GM23248 (cell line): ENCODE measurements around the gene WDR38. TPM values are rescaled to one million over a fixed set of nuclear protein-coding genes. Genes with fewer than 3 reads are reported as not detected.
"Not testable (repeated sequence)": the region's sequence is repeated elsewhere in the genome, so short reads cannot be mapped to it uniquely, and the experiment has no call there.

Experiments used
- DNase-seq: peaks from one replicate; pipeline ENCODE4 v3.0.0-alpha.2; 2015
- H2AFZ ChIP-seq: fragments of 200-600 bp; sonication (generic); 2 replicates; pipeline ENCODE4 v1.6.1; 2016; ENCODE audit warnings: antibody characterized with exemption
- H3F3A ChIP-seq: fragments of 200-600 bp; sonication (generic); 2 replicates; pipeline ENCODE4 v1.6.1; 2016; ENCODE audit warnings: mild to moderate bottlenecking, antibody characterized with exemption, mixed run types; ENCODE audit not compliant: insufficient read depth
- H3K27ac ChIP-seq: fragments of 200-600 bp; sonication (generic); 2 replicates; pipeline ENCODE4 v1.5.1; 2016; ENCODE audit warnings: mild to moderate bottlenecking
- H3K27me3 ChIP-seq: fragments of 200-600 bp; sonication (generic); replicated peaks from 2 replicates; pipeline ENCODE4 v1.6.1; 2016; ENCODE audit warnings: mild to moderate bottlenecking; ENCODE audit not compliant: insufficient read depth
- H3K36me3 ChIP-seq: fragments of 200-600 bp; sonication (generic); 2 replicates; pipeline ENCODE4 v1.6.1; 2016; ENCODE audit warnings: low read depth, mild to moderate bottlenecking
- H3K4me1 ChIP-seq: fragments of 200-600 bp; sonication (generic); 2 replicates; pipeline ENCODE4 v1.6.1; 2016; ENCODE audit warnings: mild to moderate bottlenecking; ENCODE audit not compliant: insufficient read depth
- H3K4me2 ChIP-seq: fragments of 200-600 bp; sonication (generic); one replicate; pipeline ENCODE4 v1.6.1; 2016; ENCODE audit warnings: mild to moderate bottlenecking; ENCODE audit not compliant: unreplicated experiment
- H3K4me3 ChIP-seq: fragments of 200-600 bp; sonication (generic); 2 replicates; pipeline ENCODE4 v1.5.1; 2016; ENCODE audit warnings: mild to moderate bottlenecking
- H3K79me2 ChIP-seq: fragments of 200-600 bp; sonication (generic); 2 replicates; pipeline ENCODE4 v1.6.1; 2016; ENCODE audit warnings: mild to moderate bottlenecking; ENCODE audit not compliant: insufficient read depth
- H3K9ac ChIP-seq: fragments of 200-600 bp; sonication (generic); 2 replicates; pipeline ENCODE4 v1.6.1; 2016; ENCODE audit warnings: mild to moderate bottlenecking
- H3K9me2 ChIP-seq: fragments of 200-600 bp; sonication (generic); 2 replicates; pipeline ENCODE4 v1.6.1; 2016; ENCODE audit warnings: mixed run types, mild to moderate bottlenecking, moderate library complexity; ENCODE audit not compliant: insufficient read depth
- H3K9me3 ChIP-seq: fragments of 200-600 bp; sonication (generic); one replicate; pipeline ENCODE4 v1.6.1; 2017; ENCODE audit warnings: low read depth
- H4K20me1 ChIP-seq: fragments of 200-600 bp; sonication (generic); 2 replicates; pipeline ENCODE4 v1.6.0; 2016; ENCODE audit not compliant: insufficient read depth
- EZH2 ChIP-seq: fragments of 200-600 bp; sonication (generic); IDR thresholded peaks from 2 replicates; pipeline ENCODE4 v1.6.1; 2018; ENCODE audit warnings: antibody characterized with exemption, mild to moderate bottlenecking; ENCODE audit not compliant: insufficient read depth, poor library complexity, severe bottlenecking
- EZH2phosphoT487 ChIP-seq: fragments of 200-600 bp; sonication (generic); IDR thresholded peaks from 2 replicates; pipeline ENCODE4 v1.6.1; 2018; ENCODE audit warnings: antibody characterized with exemption, moderate library complexity, mild to moderate bottlenecking, low read depth; ENCODE audit not compliant: insufficient read depth
- WGBS, 2 experiments: methylation state at CpG; one replicate each; pipeline ENCODE4 v1.1.6; 2015 to 2017; ENCODE audit warnings: low lambda C conversion rate in 2 of 2, low coverage in 1 of 2; ENCODE audit errors: missing lambda C conversion rate in 2 of 2; 5-methylcytosine and 5-hydroxymethylcytosine counted together
- in situ Hi-C: fragments of 300-500 bp; cut with MboI; formaldehyde crosslinking; loops from 2 replicates; pipeline ENCODE4 v1.15.0; 2020
- polyA plus RNA-seq: library from polyadenylated mRNA; unstranded; fragments of >200 nt; fragmentation: Nextera tagmentation; extraction: Ambion mirVana; gene quantifications from 2 replicates; pipeline ENCODE4 v1.2.1, GENCODE V29; 2016
- total RNA-seq: library from RNA; depleted of rRNA; stranded (reverse); fragments of >200 nt; shearing (Covaris generic); gene quantifications from 2 replicates; pipeline ENCODE4 v1.2.3, GENCODE V29; 2014

The WDR38 gene
- total and polyA plus RNA-seq, 2 experiments from 2014 or later: not detected

DNA sequence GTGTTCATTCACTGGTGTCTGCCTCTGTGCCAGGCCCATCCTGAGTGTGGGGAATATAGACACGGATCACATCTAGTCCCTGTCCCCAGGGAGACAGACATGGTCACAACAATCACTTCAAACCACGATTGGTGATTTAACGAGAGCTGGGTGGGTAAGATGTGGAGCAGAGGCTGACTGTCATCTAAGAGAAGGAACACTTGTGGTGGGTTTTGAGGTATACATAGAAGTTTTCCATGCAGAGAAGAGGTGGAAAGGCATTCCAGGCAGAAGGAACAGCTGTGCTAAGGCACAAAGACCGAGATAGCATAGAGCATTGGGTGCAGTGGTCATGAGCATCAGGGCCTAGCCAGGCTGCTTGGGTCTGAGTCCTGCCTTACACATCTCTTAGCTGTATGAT is 22.7 kb upstream of the WDR38 start:
- TF ChIP-seq EZH2phosphoT487 (no peak), EZH2 (no peak)
- WGBS, 2 experiments: 69 to 71% methylated on average over 4 of the region's 4 CpGs
- H3K4me2 ChIP-seq: no peak overlapping the region
- H3K9me3 ChIP-seq: no peaks in the 10 kb centered on the region
- H3K36me3 ChIP-seq: no peaks in the 10 kb centered on the region
- no peak overlapping the region for H3K9ac ChIP-seq
- H3K4me3 ChIP-seq: no peak overlapping the region
- H4K20me1 ChIP-seq: no peaks in the 10 kb centered on the region
- H3K27ac ChIP-seq: no peak overlapping the region
- DNase-seq: no peak
- in situ Hi-C loops: no loop called here
- H3K79me2 ChIP-seq: no peaks in the 10 kb centered on the region
- H3K27me3 ChIP-seq: no peaks in the 10 kb centered on the region
- no peak overlapping the region for H2AFZ ChIP-seq
- peaks cover 3% of the 10 kb centered on the region; the same call in 1 of the 2 replicates for H3F3A ChIP-seq
- H3K9me2 ChIP-seq: no peaks in the 10 kb centered on the region
- H3K4me1 ChIP-seq: peaks cover 22% of the 10 kb centered on the region

DNA sequence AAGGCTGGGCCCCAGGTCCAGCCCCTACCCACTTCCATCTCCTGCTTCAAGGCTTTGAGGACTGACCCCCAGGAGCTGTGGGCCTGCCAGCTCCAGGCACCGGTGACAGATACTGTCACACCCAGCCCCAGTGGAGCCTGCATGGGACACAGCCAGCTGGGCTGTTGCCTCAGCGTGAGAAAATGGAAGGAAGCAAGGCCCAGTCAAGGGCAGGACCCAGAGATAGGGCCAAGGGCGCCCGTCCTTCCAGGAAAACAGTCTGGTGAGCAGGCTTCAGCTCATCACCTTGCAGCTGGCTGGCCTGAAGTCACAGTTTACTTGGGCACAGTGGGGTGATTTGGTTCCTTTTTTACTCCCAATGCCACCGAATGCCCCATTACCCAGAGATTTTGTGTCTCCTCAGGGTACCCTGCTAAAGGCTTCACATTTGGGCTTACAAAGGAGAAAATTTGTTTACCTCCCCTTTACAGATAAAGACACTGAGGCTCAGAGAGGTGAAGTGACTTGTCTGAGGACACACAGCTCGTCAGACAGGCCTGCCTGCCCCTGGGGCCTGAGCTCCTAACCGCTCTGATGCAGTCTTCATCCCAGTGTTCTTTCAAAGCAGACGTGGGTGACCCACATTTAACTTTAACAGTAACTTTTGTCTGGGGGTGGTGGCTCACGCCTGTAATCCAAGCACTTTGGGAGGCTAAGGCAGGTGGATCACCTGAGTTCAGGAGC is 21.5 kb upstream of the WDR38 start:
- Histone ChIP-seq H4K20me1 (no peaks in the 10 kb centered on the region), H3F3A (peaks cover 3% of the 10 kb centered on the region; the same call in 1 of the 2 replicates), H3K9ac (peak overlapping the region; percentile 5; the same call in 1 of the 2 replicates), H3K9me3 (no peaks in the 10 kb centered on the region), H3K27me3 (no peaks in the 10 kb centered on the region), H3K27ac (peak overlapping the region; percentile 19), H3K79me2 (no peaks in the 10 kb centered on the region), H2AFZ (no peak overlapping the region), H3K9me2 (no peaks in the 10 kb centered on the region), H3K4me2 (no peak overlapping the region), H3K36me3 (no peaks in the 10 kb centered on the region), H3K4me3 (no peak overlapping the region), H3K4me1 (peaks cover 22% of the 10 kb centered on the region)
- TF ChIP-seq EZH2 (no peak), EZH2phosphoT487 (no peak)
- in situ Hi-C loops: no loop called here
- 86 to 87% methylated on average over 9 of the region's 9 CpGs for WGBS, 2 experiments
- no peak for DNase-seq

DNA sequence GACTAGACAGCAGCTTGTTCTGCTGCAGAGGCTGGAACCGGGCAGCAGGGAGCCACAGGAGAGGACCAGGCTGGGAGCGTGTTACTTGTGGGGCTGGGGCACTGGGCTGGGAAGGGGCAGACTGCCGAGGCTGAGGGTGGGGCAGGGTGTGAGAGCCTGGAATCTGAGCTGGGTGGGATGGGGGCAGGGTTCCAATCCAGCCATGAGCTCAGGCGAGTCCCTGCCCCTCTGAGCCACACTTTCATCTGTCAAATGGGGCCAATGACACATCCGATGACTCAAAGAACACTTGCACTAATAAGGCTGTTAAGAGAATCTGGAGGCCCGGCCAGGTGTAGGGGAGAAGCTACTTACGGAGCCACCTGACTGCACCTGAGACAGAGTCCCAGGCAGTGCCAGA is 18.7 kb upstream of the WDR38 start:
- WGBS, 2 experiments: 30 to 31% methylated on average over 5 to 7 of the region's 7 CpGs

DNA sequence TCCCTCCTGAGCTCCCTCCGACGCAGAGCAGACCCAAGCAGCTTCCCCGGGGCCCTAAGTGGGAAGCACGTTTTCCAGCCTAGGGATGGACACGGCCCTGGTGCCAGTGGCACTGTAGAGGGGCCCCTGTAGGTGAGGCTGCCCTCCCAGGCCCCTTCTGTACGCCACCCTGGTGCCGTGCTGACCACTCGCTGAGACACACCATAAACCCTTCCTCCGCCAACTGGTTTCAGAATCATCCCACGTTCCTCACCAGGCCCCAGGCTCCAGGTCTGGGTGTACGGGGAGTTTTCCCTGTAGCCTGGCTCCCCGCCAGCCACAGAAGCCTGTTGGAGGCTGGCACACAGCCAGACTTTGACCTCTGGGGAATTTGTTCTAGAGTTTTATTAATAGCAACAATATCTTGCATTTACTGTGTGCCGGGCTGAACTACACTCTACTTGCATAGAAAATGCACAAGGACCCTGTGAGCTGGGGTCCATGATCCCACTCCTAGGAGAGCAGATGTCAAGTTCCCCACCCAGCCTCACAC is 18.2 kb upstream of the WDR38 start:
- H3K27ac ChIP-seq: no peak overlapping the region
- in situ Hi-C loops: no loop called here

More for the DNA sequence above, 18.7 kb upstream of the WDR38 start:
- Histone ChIP-seq H3K9me2 (no peaks in the 10 kb centered on the region), H3K4me3 (no peak overlapping the region), H4K20me1 (no peaks in the 10 kb centered on the region), H3K27me3 (no peaks in the 10 kb centered on the region), H3K27ac (no peak overlapping the region), H2AFZ (no peak overlapping the region), H3F3A (peaks cover 3% of the 10 kb centered on the region; the same call in 1 of the 2 replicates), H3K9ac (no peak overlapping the region), H3K9me3 (no peaks in the 10 kb centered on the region), H3K4me2 (no peak overlapping the region), H3K79me2 (no peaks in the 10 kb centered on the region), H3K4me1 (peaks cover 22% of the 10 kb centered on the region), H3K36me3 (no peaks in the 10 kb centered on the region)
- peak; percentile 77 for DNase-seq
- in situ Hi-C loops: no loop called here
- TF ChIP-seq EZH2phosphoT487 (no peak), EZH2 (no peak)

DNA sequence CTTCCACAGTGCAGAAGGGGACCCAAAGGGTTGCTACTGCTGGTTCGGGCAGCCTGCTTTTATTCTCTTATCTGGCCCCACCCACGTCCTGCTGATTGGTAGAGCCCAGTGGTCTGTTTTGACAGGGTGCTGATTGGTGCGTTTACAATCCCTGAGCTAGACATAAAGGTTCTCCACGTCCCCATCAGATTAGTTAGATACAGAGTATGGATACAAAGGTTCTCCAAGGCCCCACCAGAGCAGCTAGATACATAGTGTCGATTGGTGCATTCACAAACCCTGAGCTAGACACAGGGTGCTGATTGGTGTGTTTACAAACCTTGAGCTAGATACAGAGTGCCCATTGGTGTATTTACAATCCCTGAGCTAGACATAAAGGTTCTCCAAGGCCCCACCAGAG is 15.1 kb upstream of the WDR38 start:
- H3K36me3 ChIP-seq, H3K4me3 ChIP-seq, H3K9me2 ChIP-seq, H3K79me2 ChIP-seq, in situ Hi-C loops, H3K9me3 ChIP-seq, H3K27ac ChIP-seq, DNase-seq, H3F3A ChIP-seq, H4K20me1 ChIP-seq, H2AFZ ChIP-seq, H3K4me2 ChIP-seq, H3K27me3 ChIP-seq, H3K9ac ChIP-seq: not testable (repeated sequence)
- H3K4me1 ChIP-seq: 0 out of 2 replicates have a peak, but pooled peaks cover 12% of the 10 kb centered on the region
- 63 to 76% methylated on average over 5 of the region's 5 CpGs for WGBS, 2 experiments

More for the DNA sequence above, 18.2 kb upstream of the WDR38 start:
- H3K79me2 ChIP-seq: no peaks in the 10 kb centered on the region
- DNase-seq: peak; percentile 63
- no peaks in the 10 kb centered on the region for H3K9me2 ChIP-seq
- no peak for TF ChIP-seq EZH2
- TF ChIP-seq EZH2phosphoT487: no peak
- H3F3A ChIP-seq: peaks cover 3% of the 10 kb centered on the region; the same call in 1 of the 2 replicates
- WGBS, 2 experiments: 66 to 68% methylated on average over 11 to 13 of the region's 13 CpGs
- H3K4me2 ChIP-seq: no peak overlapping the region
- H3K4me3 ChIP-seq: no peak overlapping the region
- no peaks in the 10 kb centered on the region for H3K27me3 ChIP-seq
- H3K9me3 ChIP-seq: no peaks in the 10 kb centered on the region
- peaks cover 22% of the 10 kb centered on the region for H3K4me1 ChIP-seq
- no peak overlapping the region for H3K9ac ChIP-seq
- no peak overlapping the region for H2AFZ ChIP-seq
- no peaks in the 10 kb centered on the region for H4K20me1 ChIP-seq
- H3K36me3 ChIP-seq: no peaks in the 10 kb centered on the region

DNA sequence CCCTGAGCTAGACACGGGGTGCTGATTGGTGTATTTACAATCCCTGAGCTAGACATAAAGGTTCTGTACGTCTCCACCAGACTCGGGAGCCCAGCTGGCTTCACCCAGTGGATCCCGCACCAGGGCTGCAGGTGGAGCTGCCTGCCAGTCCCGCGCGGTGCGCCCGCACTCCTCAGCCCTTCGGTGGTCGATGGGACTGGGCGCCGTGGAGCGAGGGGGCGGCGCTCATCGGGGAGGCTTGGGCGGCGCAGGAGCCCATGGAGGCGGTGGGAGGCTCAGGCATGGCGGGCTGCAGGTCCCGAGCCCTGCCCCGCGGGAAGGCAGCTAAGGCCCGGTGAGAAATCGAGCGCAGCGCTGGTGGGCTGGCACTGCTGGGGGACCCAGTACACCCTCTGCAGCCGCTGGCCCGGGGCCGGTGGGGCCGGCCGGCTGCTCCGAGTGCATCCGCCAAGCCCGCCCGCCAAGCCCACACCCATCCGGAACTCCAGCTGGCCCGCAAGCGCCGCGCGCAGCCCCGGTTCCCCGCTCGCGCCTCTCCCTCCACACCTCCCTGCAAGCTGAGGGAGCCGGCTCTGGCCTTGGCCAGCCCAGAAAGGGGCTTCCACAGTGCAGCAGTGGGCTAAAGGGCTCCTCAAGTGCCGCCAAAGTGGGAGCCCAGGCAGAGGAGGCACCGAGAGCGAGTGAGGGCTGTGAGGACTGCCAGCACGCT is 14.5 kb upstream of the WDR38 start:
- H3K4me3 ChIP-seq, H3K79me2 ChIP-seq, H3K9ac ChIP-seq, DNase-seq, H3K27me3 ChIP-seq, H3K9me3 ChIP-seq, H3K4me2 ChIP-seq, H3K36me3 ChIP-seq, H2AFZ ChIP-seq, H3K27ac ChIP-seq, H3K9me2 ChIP-seq, in situ Hi-C loops, H4K20me1 ChIP-seq, H3F3A ChIP-seq: not testable (repeated sequence)
- 51 to 68% methylated on average over 25 to 28 of the region's 52 CpGs for WGBS, 2 experiments
- H3K4me1 ChIP-seq: 0 out of 2 replicates have a peak, but pooled peaks cover 12% of the 10 kb centered on the region
